ENCODE results near the gene COL10A1.

GRCh38 chr6:116152620-116153019 lies 26.7 kb upstream of the COL10A1 start:
- TF ChIP-seq POLR2A (IDR thresholded peaks at IDR 0.05) (no peak), CTCF (IDR thresholded peaks at IDR 0.05) (no peak)

Measured in sigmoid colon (tissue), 3 donors.